ENCODE measurements around the gene TTN.

Gene TTN

GRCh38 chr2:178734518-178734917 lies 72.7 kb downstream of the TTN start:
- no peak for DNase-seq (ENCODE audit: low spot score)

GRCh38 chr2:178733975-178734374 lies 73.2 kb downstream of the TTN start:
- DNase-seq (ENCODE audit: low spot score) = no peak

- no peak for DNase-seq (ENCODE audit: low spot score)
Observed at GRCh38 chr2:178732913-178733312, 74.3 kb downstream of the TTN start.

- DNase-seq (ENCODE audit: low spot score) = no peak
Observed at GRCh38 chr2:178731300-178731699, 75.9 kb downstream of the TTN start.

- no peak for DNase-seq (ENCODE audit: low spot score)
Observed at GRCh38 chr2:178730049-178730448, 77.2 kb downstream of the TTN start.

GRCh38 chr2:178723786-178724346 lies 83.4 kb downstream of the TTN start:
- DNase-seq (ENCODE audit: low spot score) = no peak

GRCh38 chr2:178722296-178722695 lies 84.9 kb downstream of the TTN start:
- DNase-seq (ENCODE audit: low spot score) = no peak

- DNase-seq (ENCODE audit: low spot score) = no peak
Observed at GRCh38 chr2:178718988-178719387, 88.2 kb downstream of the TTN start.

GRCh38 chr2:178718283-178718682 lies 88.9 kb downstream of the TTN start:
- no peak for DNase-seq (ENCODE audit: low spot score)

GRCh38 chr2:178716394-178716793 lies 90.8 kb downstream of the TTN start:
- no peak for DNase-seq (ENCODE audit: low spot score)

GRCh38 chr2:178715366-178715765 lies 91.9 kb downstream of the TTN start:
- DNase-seq (ENCODE audit: low spot score) = no peak

GRCh38 chr2:178707476-178707875 lies 99.7 kb downstream of the TTN start:
- no peak for DNase-seq (ENCODE audit: low spot score)

GRCh38 chr2:178704876-178705275 lies 102.3 kb downstream of the TTN start:
- no peak for DNase-seq (ENCODE audit: low spot score)

- DNase-seq (ENCODE audit: low spot score) = no peak
Observed at GRCh38 chr2:178702361-178702760, 104.9 kb downstream of the TTN start.

GRCh38 chr2:178700922-178701342 lies 106.3 kb downstream of the TTN start:
- peak; percentile 43 for DNase-seq (ENCODE audit: low spot score)

GRCh38 chr2:178700136-178700535 lies 107.1 kb downstream of the TTN start:
- no peak for DNase-seq (ENCODE audit: low spot score)

GRCh38 chr2:178692845-178693244 lies 114.4 kb downstream of the TTN start:
- no peak for DNase-seq (ENCODE audit: low spot score)

GRCh38 chr2:178689808-178690207 lies 117.4 kb downstream of the TTN start:
- no peak for DNase-seq (ENCODE audit: low spot score)

- no peak for DNase-seq (ENCODE audit: low spot score)
Observed at GRCh38 chr2:178683877-178684276, 123.3 kb downstream of the TTN start.

- no peak for DNase-seq (ENCODE audit: low spot score)
Observed at GRCh38 chr2:178681081-178681480, 126.1 kb downstream of the TTN start.

GRCh38 chr2:178679891-178680290 lies 127.3 kb downstream of the TTN start:
- no peak for DNase-seq (ENCODE audit: low spot score)

- DNase-seq (ENCODE audit: low spot score) = no peak
Observed at GRCh38 chr2:178677599-178677998, 129.6 kb downstream of the TTN start.

GRCh38 chr2:178676046-178676445 lies 131.2 kb downstream of the TTN start:
- DNase-seq (ENCODE audit: low spot score) = no peak

GRCh38 chr2:178674122-178674521 lies 133.1 kb downstream of the TTN start:
- DNase-seq (ENCODE audit: low spot score) = no peak

- DNase-seq (ENCODE audit: low spot score) = no peak
Observed at GRCh38 chr2:178666458-178666857, 140.8 kb downstream of the TTN start.

Measured in kidney capillary endothelial cell (primary cell).